ENCODE measurements around the gene TTLL3. TPM values are rescaled to one million over a fixed set of nuclear protein-coding genes. Genes with fewer than 3 reads are reported as not detected.

Gene TTLL3
- total RNA-seq, 1 donor from 2014 or later, result 71.2 TPM

- intact Hi-C loops (cut with micrococcal nuclease), result no loop called here
These were observed 5.1 kb upstream of the TTLL3 start for GRCh38 chr3:9804996-9805395.

- intact Hi-C loops (cut with micrococcal nuclease), result no loop called here
These were observed 3.9 kb upstream of the TTLL3 start for GRCh38 chr3:9806137-9806536.

GRCh38 chr3:9806688-9807589, 3.1 kb upstream of the TTLL3 start:
- intact Hi-C loops (cut with micrococcal nuclease), result no loop called here

- intact Hi-C loops (cut with micrococcal nuclease), result no loop called here
These were observed 2.1 kb upstream of the TTLL3 start for GRCh38 chr3:9807981-9808344.

- intact Hi-C loops (cut with micrococcal nuclease), result no loop called here
These were observed 1.6 kb upstream of the TTLL3 start for GRCh38 chr3:9808345-9809037.

GRCh38 chr3:9809239-9809614, 835 bp upstream of the TTLL3 start:
- intact Hi-C loops (cut with micrococcal nuclease), result no loop called here

GRCh38 chr3:9810433-9810770, 340 bp downstream of the TTLL3 start:
- intact Hi-C loops (cut with micrococcal nuclease), result no loop called here

GRCh38 chr3:9810846-9811245, 784 bp downstream of the TTLL3 start:
- intact Hi-C loops (cut with micrococcal nuclease), result no loop called here

- intact Hi-C loops (cut with micrococcal nuclease), result no loop called here
These were observed 2.9 kb downstream of the TTLL3 start for GRCh38 chr3:9812870-9813483.

GRCh38 chr3:9815986-9816385, 5.9 kb downstream of the TTLL3 start:
- intact Hi-C loops (cut with micrococcal nuclease), result no loop called here

GRCh38 chr3:9817436-9817835, 7.4 kb downstream of the TTLL3 start:
- intact Hi-C loops (cut with micrococcal nuclease), result no loop called here

- intact Hi-C loops (cut with micrococcal nuclease), result no loop called here
These were observed 8.7 kb downstream of the TTLL3 start for GRCh38 chr3:9818666-9819335.

- intact Hi-C loops (cut with micrococcal nuclease), result no loop called here
These were observed 10.5 kb downstream of the TTLL3 start for GRCh38 chr3:9820543-9820942.

GRCh38 chr3:9820946-9821345, 10.9 kb downstream of the TTLL3 start:
- intact Hi-C loops (cut with micrococcal nuclease), result no loop called here

- intact Hi-C loops (cut with micrococcal nuclease), result no loop called here
These were observed 15.5 kb downstream of the TTLL3 start for GRCh38 chr3:9825451-9826040.

GRCh38 chr3:9826815-9827573, 16.9 kb downstream of the TTLL3 start:
- intact Hi-C loops (cut with micrococcal nuclease), result no loop called here

GRCh38 chr3:9828801-9829755, 19.0 kb downstream of the TTLL3 start:
- intact Hi-C loops (cut with micrococcal nuclease), result no loop called here

- intact Hi-C loops (cut with micrococcal nuclease), result no loop called here
These were observed 21.2 kb downstream of the TTLL3 start for GRCh38 chr3:9831253-9831652.

GRCh38 chr3:9833078-9833477, 23.0 kb downstream of the TTLL3 start:
- intact Hi-C loops (cut with micrococcal nuclease), result no loop called here

All from T-helper 2 cell treated with Interferon-gamma antibody and Interleukin-4, amounts not matched to agents 100 ng/mL and 5 ng/mL, for 36 hours (primary cell).